ENCODE measurements around the gene RNF183.

The RNF183 gene

GRCh38 chr9:113313261-113313660, 10.1 kb upstream of the RNF183 start:
- H4K20me1 ChIP-seq (ENCODE audit: insufficient read depth, low read length) = no peaks in the 10 kb centered on the region
- no peak overlapping the region for H3K9ac ChIP-seq (ENCODE audit: low read length)
- no peaks in the 10 kb centered on the region for H3K36me3 ChIP-seq (replicated peaks; ENCODE audit: insufficient read depth, low read length)
- H3K9me3 ChIP-seq (replicated peaks; ENCODE audit: insufficient read depth, low read length) = no peaks in the 10 kb centered on the region
- no peak overlapping the region for H2AFZ ChIP-seq (ENCODE audit: low read length)
- peaks cover 13% of the 10 kb centered on the region for H3K4me1 ChIP-seq (ENCODE audit: low read length)
- no peaks in the 10 kb centered on the region for H3K79me2 ChIP-seq (ENCODE audit: low read length)
- H3K4me2 ChIP-seq (ENCODE audit: low read depth, low read length) = no peak overlapping the region
- no peaks in the 10 kb centered on the region for H3K9me2 ChIP-seq (replicated peaks; ENCODE audit: insufficient read depth, low read length)
- H3K27ac ChIP-seq (ENCODE audit: low read length) = no peak overlapping the region
- H3F3A ChIP-seq (ENCODE audit: insufficient read depth, low read length) = 0 out of 2 replicates have a peak, but pooled peaks cover 5% of the 10 kb centered on the region
- H3K27me3 ChIP-seq (replicated peaks; ENCODE audit: insufficient read depth, low read length) = no peaks in the 10 kb centered on the region
- DNase-seq = no peak
- H3K4me3 ChIP-seq (ENCODE audit: low read length) = no peak overlapping the region
- no peak for TF ChIP-seq EZH2phosphoT487 (IDR thresholded peaks at IDR 0.05; ENCODE audit: low read length)
- TF ChIP-seq EZH2 (optimal IDR thresholded peaks at IDR 0.05; ENCODE audit: low read depth, low read length) = no peak
- no peak for TF ChIP-seq CTCF (IDR thresholded peaks at IDR 0.05; ENCODE audit: low read length)

GRCh38 chr9:113311961-113312360, 8.8 kb upstream of the RNF183 start:
- DNase-seq = peak; percentile 15
- Histone ChIP-seq H3K27ac (ENCODE audit: low read length) (no peak overlapping the region), H3K9ac (ENCODE audit: low read length) (no peak overlapping the region), H3K4me1 (ENCODE audit: low read length) (peaks cover 13% of the 10 kb centered on the region), H3K9me3 (replicated peaks; ENCODE audit: insufficient read depth, low read length) (no peaks in the 10 kb centered on the region), H3K79me2 (ENCODE audit: low read length) (no peaks in the 10 kb centered on the region), H3K9me2 (replicated peaks; ENCODE audit: insufficient read depth, low read length) (no peaks in the 10 kb centered on the region), H3K36me3 (replicated peaks; ENCODE audit: insufficient read depth, low read length) (no peaks in the 10 kb centered on the region), H3F3A (ENCODE audit: insufficient read depth, low read length) (0 out of 2 replicates have a peak, but pooled peaks cover 5% of the 10 kb centered on the region), H3K4me3 (ENCODE audit: low read length) (no peak overlapping the region), H3K27me3 (replicated peaks; ENCODE audit: insufficient read depth, low read length) (no peaks in the 10 kb centered on the region), H3K4me2 (ENCODE audit: low read depth, low read length) (peak overlapping the region; percentile 27; the same call in 1 of the 2 replicates), H2AFZ (ENCODE audit: low read length) (no peak overlapping the region), H4K20me1 (ENCODE audit: insufficient read depth, low read length) (no peaks in the 10 kb centered on the region)
- TF ChIP-seq CTCF (IDR thresholded peaks at IDR 0.05; ENCODE audit: low read length) (no peak), EZH2 (optimal IDR thresholded peaks at IDR 0.05; ENCODE audit: low read depth, low read length) (no peak), EZH2phosphoT487 (IDR thresholded peaks at IDR 0.05; ENCODE audit: low read length) (no peak)

GRCh38 chr9:113310538-113310937, 7.4 kb upstream of the RNF183 start:
- DNase-seq = no peak
- Histone ChIP-seq H3K4me1 (ENCODE audit: low read length) (peaks cover 13% of the 10 kb centered on the region), H4K20me1 (ENCODE audit: insufficient read depth, low read length) (no peaks in the 10 kb centered on the region), H3K4me3 (ENCODE audit: low read length) (no peak overlapping the region), H2AFZ (ENCODE audit: low read length) (no peak overlapping the region), H3K9ac (ENCODE audit: low read length) (no peak overlapping the region), H3K36me3 (replicated peaks; ENCODE audit: insufficient read depth, low read length) (no peaks in the 10 kb centered on the region), H3K4me2 (ENCODE audit: low read depth, low read length) (no peak overlapping the region), H3K27me3 (replicated peaks; ENCODE audit: insufficient read depth, low read length) (no peaks in the 10 kb centered on the region), H3K9me3 (replicated peaks; ENCODE audit: insufficient read depth, low read length) (no peaks in the 10 kb centered on the region), H3K27ac (ENCODE audit: low read length) (no peak overlapping the region), H3F3A (ENCODE audit: insufficient read depth, low read length) (0 out of 2 replicates have a peak, but pooled peaks cover 5% of the 10 kb centered on the region), H3K9me2 (replicated peaks; ENCODE audit: insufficient read depth, low read length) (no peaks in the 10 kb centered on the region), H3K79me2 (ENCODE audit: low read length) (no peaks in the 10 kb centered on the region)
- TF ChIP-seq CTCF (IDR thresholded peaks at IDR 0.05; ENCODE audit: low read length) (no peak), EZH2 (optimal IDR thresholded peaks at IDR 0.05; ENCODE audit: low read depth, low read length) (no peak), EZH2phosphoT487 (IDR thresholded peaks at IDR 0.05; ENCODE audit: low read length) (no peak)
